ENCODE data around the gene PTPRN2. TPM values are rescaled to one million over a fixed set of nuclear protein-coding genes. Genes with fewer than 3 reads are reported as not detected.

Gene PTPRN2
- total RNA-seq, 1 experiment from 2014 or later, result 2.1 TPM

- TF ChIP-seq POLR2A (IDR thresholded peaks at IDR 0.05; ENCODE audit: borderline replicate concordance, extremely low read depth, insufficient read depth, insufficient read length) (no peak), RAD21 (IDR thresholded peaks at IDR 0.05; ENCODE audit: low read depth) (no peak), FOSL1 (IDR thresholded peaks at IDR 0.05; ENCODE audit: low read depth) (no peak), ELF1 (IDR thresholded peaks at IDR 0.05; ENCODE audit: borderline replicate concordance, low read depth) (no peak), SRF (IDR thresholded peaks at IDR 0.05; ENCODE audit: low read depth) (no peak), EGR1 (IDR thresholded peaks at IDR 0.05; ENCODE audit: low read depth) (no peak), JUND (IDR thresholded peaks at IDR 0.05) (no peak), CBX3 (IDR thresholded peaks at IDR 0.05; ENCODE audit: low read depth) (no peak)
- TF ChIP-seq, protein P1, sequence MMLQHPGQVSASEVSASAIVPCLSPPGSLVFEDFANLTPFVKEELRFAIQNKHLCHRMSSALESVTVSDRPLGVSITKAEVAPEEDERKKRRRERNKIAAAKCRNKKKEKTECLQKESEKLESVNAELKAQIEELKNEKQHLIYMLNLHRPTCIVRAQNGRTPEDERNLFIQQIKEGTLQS (IDR thresholded peaks at IDR 0.05), result no peak
Observed at GRCh38 chr7:158559356-158559755, 28.3 kb downstream of the PTPRN2 start (continued).

- Histone ChIP-seq H3K79me2 (ENCODE audit: insufficient read depth, low read length) (no peaks in the 10 kb centered on the region), H3K27me3 (ENCODE audit: insufficient read depth, low read length) (0 out of 2 replicates have a peak, but pooled peaks cover 8% of the 10 kb centered on the region), H4K20me1 (ENCODE audit: insufficient read depth) (no peaks in the 10 kb centered on the region), H3K9me2 (ENCODE audit: insufficient read depth) (no peaks in the 10 kb centered on the region), H3K4me1 (ENCODE audit: control insufficient read depth in 1 of 2, insufficient read depth in 2 of 2, low read length in 2 of 2) (no peaks in the 10 kb centered on the region), H3K36me3 (ENCODE audit: control insufficient read depth in 1 of 2, insufficient read depth in 2 of 2, low read length in 2 of 2) (no peaks in the 10 kb centered on the region), H3K9ac (ENCODE audit: low read length) (no peak overlapping the region), H3K4me2 (ENCODE audit: low read length) (no peak overlapping the region), H2AFZ (ENCODE audit: low read depth, low read length, poor library complexity, severe bottlenecking) (no peak overlapping the region), H3K4me3 (replicated peaks in 1 of 2; ENCODE audit: low read depth in 1 of 2, low read length in 2 of 2) (no peak overlapping the region), H3K27ac (ENCODE audit: low read depth, low read length) (no peak overlapping the region), H3K9me3 (ENCODE audit: control insufficient read depth in 1 of 2, insufficient read depth in 1 of 2, low read depth in 1 of 2, low read length in 2 of 2) (no peaks in the 10 kb centered on the region)
- intact Hi-C loops (cut with micrococcal nuclease), result no loop called here
- BruUV-seq (replicated peaks), result no TSS peak
- DNase-seq (ENCODE audit: low read depth, low spot score), result no peak
- ChIA-PET POLR2A (no interaction called here), RAD21 (ENCODE audit: low non-redundant PET in 1 of 2, low total read pairs in 2 of 2, uncharacterized antibody in 2 of 2, unreplicated experiment in 2 of 2) (no interaction called here), CTCF (no interaction called here)
- ATAC-seq, result no peak
- TF ChIP-seq YY1 (IDR thresholded peaks at IDR 0.05; ENCODE audit: extremely low read depth, insufficient replicate concordance, low read depth, low read length) (no peak), MAX (IDR thresholded peaks at IDR 0.05) (no peak), EGR1 (IDR thresholded peaks at IDR 0.05; ENCODE audit: low read depth) (no peak), FOSL1 (IDR thresholded peaks at IDR 0.05; ENCODE audit: low read depth) (no peak), POLR2A (IDR thresholded peaks at IDR 0.05; ENCODE audit: borderline replicate concordance, extremely low read depth, insufficient read depth, insufficient read length) (no peak), EZH2 (IDR thresholded peaks at IDR 0.05) (no peak), TCF7L2 (IDR thresholded peaks at IDR 0.05; ENCODE audit: borderline replicate concordance, extremely low read depth, insufficient read depth, insufficient read length) (no peak), SP1 (IDR thresholded peaks at IDR 0.05; ENCODE audit: low read depth) (no peak), EZH2phosphoT487 (IDR thresholded peaks at IDR 0.05; ENCODE audit: borderline replicate concordance) (no peak), SRF (IDR thresholded peaks at IDR 0.05; ENCODE audit: low read depth) (no peak), POLR2AphosphoS5 (IDR thresholded peaks at IDR 0.05; ENCODE audit: low read depth, low read length) (no peak), RAD21 (IDR thresholded peaks at IDR 0.05; ENCODE audit: low read depth) (no peak), ELF1 (IDR thresholded peaks at IDR 0.05; ENCODE audit: borderline replicate concordance, low read depth) (no peak), REST (IDR thresholded peaks at IDR 0.05; ENCODE audit: low read depth) (no peak)
- TF ChIP-seq, protein P2, sequence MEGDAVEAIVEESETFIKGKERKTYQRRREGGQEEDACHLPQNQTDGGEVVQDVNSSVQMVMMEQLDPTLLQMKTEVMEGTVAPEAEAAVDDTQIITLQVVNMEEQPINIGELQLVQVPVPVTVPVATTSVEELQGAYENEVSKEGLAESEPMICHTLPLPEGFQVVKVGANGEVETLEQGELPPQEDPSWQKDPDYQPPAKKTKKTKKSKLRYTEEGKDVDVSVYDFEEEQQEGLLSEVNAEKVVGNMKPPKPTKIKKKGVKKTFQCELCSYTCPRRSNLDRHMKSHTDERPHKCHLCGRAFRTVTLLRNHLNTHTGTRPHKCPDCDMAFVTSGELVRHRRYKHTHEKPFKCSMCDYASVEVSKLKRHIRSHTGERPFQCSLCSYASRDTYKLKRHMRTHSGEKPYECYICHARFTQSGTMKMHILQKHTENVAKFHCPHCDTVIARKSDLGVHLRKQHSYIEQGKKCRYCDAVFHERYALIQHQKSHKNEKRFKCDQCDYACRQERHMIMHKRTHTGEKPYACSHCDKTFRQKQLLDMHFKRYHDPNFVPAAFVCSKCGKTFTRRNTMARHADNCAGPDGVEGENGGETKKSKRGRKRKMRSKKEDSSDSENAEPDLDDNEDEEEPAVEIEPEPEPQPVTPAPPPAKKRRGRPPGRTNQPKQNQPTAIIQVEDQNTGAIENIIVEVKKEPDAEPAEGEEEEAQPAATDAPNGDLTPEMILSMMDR (IDR thresholded peaks at IDR 0.05 in 2 of 3, conservative IDR thresholded peaks at IDR 0.05 in 1 of 3; ENCODE audit: borderline replicate concordance in 1 of 3, insufficient read depth in 1 of 3, low read depth in 2 of 3, low read length in 2 of 3), result no peak
- TF ChIP-seq, protein P1 (IDR thresholded peaks at IDR 0.05), result no peak
Observed at GRCh38 chr7:158558816-158559215, 28.8 kb downstream of the PTPRN2 start.
